ENCODE data around the gene DAGLA.
"Not testable (repeated sequence)": the region's sequence is repeated elsewhere in the genome, so short reads cannot be mapped to it uniquely, and the experiment has no call there.

Gene DAGLA

GRCh38 chr11:61679893-61680621, at the start of gene DAGLA:
DAGLA (plus strand) TSS chr11:61680391; CDS start chr11:61720156, 39,765 bp downstream.
- in situ Hi-C loops (cut with MboI; ENCODE audit: low sequenced_read_pairs), result no loop called here

GRCh38 chr11:61632096-61632495, 48.1 kb upstream of the DAGLA start:
- in situ Hi-C loops (cut with MboI; ENCODE audit: low sequenced_read_pairs), result loop anchor here (25.0 kb wide), 1 partner anchor 170 kb away; no protein-coding TSS in a partner anchor

GRCh38 chr11:61635304-61635703, 44.9 kb upstream of the DAGLA start:
- in situ Hi-C loops (cut with MboI; ENCODE audit: low sequenced_read_pairs), result loop anchor here (25.0 kb wide), 1 partner anchor 173 kb away; no protein-coding TSS in a partner anchor

GRCh38 chr11:61635787-61636186, 44.4 kb upstream of the DAGLA start:
- in situ Hi-C loops (cut with MboI; ENCODE audit: low sequenced_read_pairs), result loop anchor here (25.0 kb wide), 1 partner anchor 173 kb away; no protein-coding TSS in a partner anchor

GRCh38 chr11:61636676-61637075, 43.5 kb upstream of the DAGLA start:
- in situ Hi-C loops (cut with MboI; ENCODE audit: low sequenced_read_pairs), result loop anchor here (25.0 kb wide), 1 partner anchor 174 kb away; no protein-coding TSS in a partner anchor

GRCh38 chr11:61637277-61637676, 42.9 kb upstream of the DAGLA start:
- in situ Hi-C loops (cut with MboI; ENCODE audit: low sequenced_read_pairs), result loop anchor here (25.0 kb wide), 1 partner anchor 175 kb away; no protein-coding TSS in a partner anchor

GRCh38 chr11:61639816-61640443, 40.3 kb upstream of the DAGLA start:
- in situ Hi-C loops (cut with MboI; ENCODE audit: low sequenced_read_pairs), result loop anchor here (25.0 kb wide), 1 partner anchor 178 kb away; no protein-coding TSS in a partner anchor

- in situ Hi-C loops (cut with MboI; ENCODE audit: low sequenced_read_pairs), result loop anchor here (25.0 kb wide), 1 partner anchor 180 kb away; no protein-coding TSS in a partner anchor
Observed at GRCh38 chr11:61642162-61642561, 38.0 kb upstream of the DAGLA start.

- in situ Hi-C loops (cut with MboI; ENCODE audit: low sequenced_read_pairs), result loop anchor here (25.0 kb wide), 1 partner anchor 183 kb away; no protein-coding TSS in a partner anchor
Observed at GRCh38 chr11:61645179-61645868, 34.9 kb upstream of the DAGLA start.

GRCh38 chr11:61647529-61647928, 32.7 kb upstream of the DAGLA start:
- in situ Hi-C loops (cut with MboI; ENCODE audit: low sequenced_read_pairs), result loop anchor here (25.0 kb wide), 1 partner anchor 185 kb away; no protein-coding TSS in a partner anchor

- in situ Hi-C loops (cut with MboI; ENCODE audit: low sequenced_read_pairs), result no loop called here
Observed at GRCh38 chr11:61650781-61651571, 29.2 kb upstream of the DAGLA start.

- in situ Hi-C loops (cut with MboI; ENCODE audit: low sequenced_read_pairs), result no loop called here
Observed at GRCh38 chr11:61652135-61652534, 28.1 kb upstream of the DAGLA start.

GRCh38 chr11:61654397-61654829, 25.8 kb upstream of the DAGLA start:
- in situ Hi-C loops (cut with MboI; ENCODE audit: low sequenced_read_pairs), result no loop called here

GRCh38 chr11:61655266-61656159, 24.7 kb upstream of the DAGLA start:
- in situ Hi-C loops (cut with MboI; ENCODE audit: low sequenced_read_pairs), result not testable (repeated sequence)

- in situ Hi-C loops (cut with MboI; ENCODE audit: low sequenced_read_pairs), result no loop called here
Observed at GRCh38 chr11:61656347-61657077, 23.7 kb upstream of the DAGLA start.

GRCh38 chr11:61657566-61658290, 22.5 kb upstream of the DAGLA start:
- in situ Hi-C loops (cut with MboI; ENCODE audit: low sequenced_read_pairs), result no loop called here

GRCh38 chr11:61659413-61660196, 20.6 kb upstream of the DAGLA start:
- in situ Hi-C loops (cut with MboI; ENCODE audit: low sequenced_read_pairs), result no loop called here
